DMS 273 treated with DMSO at 0.1 percent for 48 hours (cell line): ENCODE results near the gene LAMP5.

ENCODE experiments used
- DNase-seq: peaks from one replicate; lab custom pipeline; 2025; lab: John Stamatoyannopoulos, UW

Gene LAMP5, protein sequence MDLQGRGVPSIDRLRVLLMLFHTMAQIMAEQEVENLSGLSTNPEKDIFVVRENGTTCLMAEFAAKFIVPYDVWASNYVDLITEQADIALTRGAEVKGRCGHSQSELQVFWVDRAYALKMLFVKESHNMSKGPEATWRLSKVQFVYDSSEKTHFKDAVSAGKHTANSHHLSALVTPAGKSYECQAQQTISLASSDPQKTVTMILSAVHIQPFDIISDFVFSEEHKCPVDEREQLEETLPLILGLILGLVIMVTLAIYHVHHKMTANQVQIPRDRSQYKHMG

DNA sequence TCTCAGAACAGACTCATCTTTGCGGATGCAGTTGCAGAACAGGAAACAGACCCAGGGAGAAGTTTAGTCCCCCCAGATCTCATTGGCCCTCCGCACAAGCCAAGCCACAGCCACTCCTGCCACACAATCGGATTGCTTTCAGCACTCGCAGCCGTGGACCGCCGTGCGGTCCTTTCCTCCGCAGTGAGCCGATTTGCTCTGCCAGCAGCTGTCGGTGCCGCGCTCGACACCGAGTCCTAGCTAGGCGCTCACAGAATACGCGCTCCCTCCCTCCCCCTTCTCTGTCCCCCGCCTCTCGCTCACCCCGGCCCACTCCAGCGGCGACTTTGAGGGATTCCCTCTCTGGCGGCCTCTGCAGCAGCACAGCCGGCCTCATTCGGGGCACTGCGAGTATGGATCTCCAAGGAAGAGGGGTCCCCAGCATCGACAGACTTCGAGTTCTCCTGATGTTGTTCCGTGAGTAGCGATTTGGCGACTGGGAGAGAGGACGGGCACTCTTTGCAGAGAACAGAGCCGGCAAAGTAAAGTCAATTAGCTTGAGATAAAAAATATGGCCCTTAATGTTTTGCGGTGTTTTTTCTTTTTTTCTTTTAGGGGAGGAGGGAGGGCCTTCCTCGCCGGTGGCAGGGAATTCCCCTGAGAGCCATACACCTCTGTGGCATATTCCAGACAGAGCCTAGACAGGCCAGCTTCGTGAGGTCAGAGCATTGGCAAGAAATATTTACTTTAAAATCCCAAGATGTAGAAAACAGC is at the start of gene LAMP5:
TSS of gene LAMP5 (plus strand) at position 130 of the 753 bp plus-strand sequence. CDS start at position 393, 263 bp downstream.
- no peak for DNase-seq

DNA sequence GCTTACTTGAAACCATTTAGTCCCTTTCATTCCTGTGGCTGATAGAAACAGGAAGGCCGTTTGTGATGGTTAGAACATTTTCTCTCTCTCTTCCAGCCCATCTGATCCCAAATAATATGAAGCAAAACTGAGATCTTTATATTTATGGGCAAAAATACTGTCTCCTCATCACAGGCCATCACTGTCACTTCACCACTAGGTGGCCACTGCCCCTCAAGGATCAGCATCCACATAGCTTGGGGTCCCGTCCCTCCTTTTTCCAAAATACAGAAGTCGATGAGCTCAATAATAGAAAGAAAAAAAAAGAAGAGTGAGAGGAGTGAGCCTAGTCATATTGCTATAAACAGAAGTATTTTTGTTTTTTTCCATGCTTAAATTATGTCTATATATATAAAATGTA is 46.4 kb upstream of the LAMP5 start:
- DNase-seq, result no peak

DNA sequence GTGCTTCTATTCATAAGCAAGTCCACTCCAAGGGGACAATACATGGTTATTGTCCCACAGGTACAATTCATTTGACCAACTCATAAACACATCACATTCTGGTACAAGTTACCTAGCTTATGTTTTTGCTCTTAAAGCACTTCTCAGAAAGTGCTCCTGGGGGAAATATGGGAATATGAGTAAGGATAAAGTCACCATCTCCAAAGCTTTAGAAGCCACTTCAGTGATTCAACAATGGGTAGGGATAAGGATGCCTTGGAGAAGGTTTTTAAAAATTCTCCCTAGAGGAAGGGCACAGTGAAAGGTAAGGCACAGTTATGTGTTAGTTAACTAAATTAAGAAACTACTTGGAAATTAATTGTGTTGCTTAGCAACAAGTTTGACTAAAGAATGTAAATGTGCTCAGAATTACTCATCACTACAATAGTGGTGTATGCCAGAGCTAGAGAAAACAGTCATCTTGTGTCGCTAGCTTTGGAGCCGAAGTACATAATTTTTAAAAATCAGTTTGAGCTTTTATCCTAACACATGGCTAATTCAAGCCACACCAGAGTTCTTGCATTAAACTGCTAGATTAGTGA is 39.5 kb upstream of the LAMP5 start:
- no peak for DNase-seq

DNA sequence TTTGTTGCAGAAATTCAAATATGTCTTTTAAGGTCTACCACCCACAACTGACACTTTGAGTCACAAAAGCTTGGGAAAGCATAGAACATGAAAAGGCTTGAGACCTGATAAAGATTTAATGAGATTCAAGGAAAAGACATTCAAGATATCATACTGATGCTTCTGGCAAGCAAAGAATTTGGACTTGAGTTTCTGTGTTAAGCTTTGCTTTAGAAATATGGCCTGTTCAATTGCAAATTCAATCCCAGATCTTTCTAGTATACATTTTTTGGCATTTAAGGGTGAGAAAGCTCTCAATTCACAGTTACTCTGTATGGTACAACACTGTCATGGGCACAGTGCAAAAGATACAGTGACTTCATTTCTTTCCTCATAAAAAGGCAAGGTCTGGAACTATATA is 38.9 kb upstream of the LAMP5 start:
- DNase-seq, result no peak

DNA sequence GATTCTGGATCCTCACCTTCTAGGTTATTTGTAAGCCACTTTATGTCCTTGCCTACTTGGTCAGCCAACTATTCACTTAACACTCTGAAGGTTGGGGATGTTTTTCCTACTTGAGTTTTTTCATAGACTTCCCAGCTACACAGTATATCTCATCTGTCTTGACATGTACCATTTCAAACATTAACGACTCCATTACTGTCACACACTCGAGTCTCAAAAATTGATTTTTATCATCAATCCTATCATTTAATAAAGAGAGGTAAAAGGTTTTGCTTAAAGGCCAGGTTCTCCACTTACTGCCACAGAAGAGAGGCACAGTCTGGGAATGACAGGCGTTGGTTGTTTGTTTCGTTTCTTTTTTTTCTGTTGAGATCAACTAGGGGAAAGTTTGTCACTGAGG is 38.2 kb upstream of the LAMP5 start:
- DNase-seq, result no peak

DNA sequence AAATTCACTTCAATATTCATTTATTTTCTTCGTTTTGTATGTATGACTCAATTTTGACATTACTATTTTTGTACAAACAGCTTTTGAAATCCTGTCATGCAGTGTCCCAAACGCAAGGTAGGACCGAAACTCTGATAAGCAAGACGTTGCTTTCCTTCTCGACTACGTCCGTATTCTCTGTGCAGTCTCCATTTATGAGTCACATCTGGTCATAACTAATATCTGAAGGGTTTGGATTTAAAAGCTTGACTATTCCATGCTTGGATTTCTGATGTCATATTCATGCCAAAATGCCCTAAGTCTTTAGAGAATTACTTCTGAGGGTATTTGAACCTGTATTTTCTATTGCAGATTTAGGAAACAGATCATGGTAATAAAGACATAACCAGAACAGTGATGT is 37.8 kb upstream of the LAMP5 start:
- DNase-seq, result no peak

DNA sequence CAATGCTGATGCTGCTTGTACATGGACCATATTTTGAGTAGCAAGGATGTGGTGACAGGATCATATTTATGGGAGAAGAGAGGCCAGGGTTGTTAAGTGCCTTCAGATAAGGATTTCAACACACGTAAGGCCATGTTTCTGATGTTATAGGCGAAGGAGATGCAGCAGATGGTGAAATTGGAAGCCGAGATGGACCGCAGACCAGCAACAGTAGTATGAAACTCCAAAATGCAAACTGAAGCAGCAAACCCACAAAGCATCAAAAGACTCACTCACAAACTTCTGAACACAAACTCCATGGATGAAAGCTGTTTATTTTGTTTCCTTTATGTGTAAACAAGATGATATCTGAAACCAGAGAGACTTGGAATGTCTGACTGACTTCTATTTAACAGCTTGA is 35.6 kb upstream of the LAMP5 start:
- no peak for DNase-seq

DNA sequence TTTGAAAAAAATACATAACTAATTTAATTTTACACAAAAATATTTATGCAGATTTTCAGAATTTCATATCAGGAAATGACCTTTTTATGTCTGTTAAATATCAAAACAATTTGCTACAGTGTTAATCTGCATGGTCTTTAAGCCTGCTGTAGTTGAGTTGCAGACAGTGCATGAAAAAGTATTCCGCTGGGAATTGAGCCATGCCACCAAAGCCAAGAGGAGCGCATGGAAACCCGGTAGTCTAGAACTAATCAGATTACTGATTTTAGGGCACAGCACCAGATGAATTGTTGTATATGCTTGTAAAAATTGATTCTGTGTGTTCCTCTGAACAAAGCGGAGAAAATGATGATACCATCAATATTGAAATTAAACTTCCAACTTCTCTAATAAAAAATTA is 34.3 kb upstream of the LAMP5 start:
- no peak for DNase-seq

DNA sequence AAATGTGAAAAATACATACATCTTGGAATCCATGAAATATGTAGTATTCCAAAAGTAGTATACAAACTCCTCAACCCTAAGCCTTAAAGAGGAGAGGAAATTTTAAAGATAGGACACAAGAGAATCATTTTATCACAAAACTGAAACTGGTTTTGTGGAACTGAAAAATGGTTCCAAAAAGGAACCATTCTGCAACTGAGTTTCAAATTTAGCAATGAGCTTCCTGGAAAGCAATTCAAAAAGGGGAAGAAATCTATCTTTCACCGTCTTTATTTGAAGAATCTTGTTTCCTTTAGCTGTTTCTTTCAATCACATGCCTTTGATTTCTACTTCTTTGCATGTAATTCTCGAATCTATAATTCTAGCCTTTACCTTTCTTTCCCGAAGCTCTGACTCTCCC is 32.2 kb upstream of the LAMP5 start:
- no peak for DNase-seq

DNA sequence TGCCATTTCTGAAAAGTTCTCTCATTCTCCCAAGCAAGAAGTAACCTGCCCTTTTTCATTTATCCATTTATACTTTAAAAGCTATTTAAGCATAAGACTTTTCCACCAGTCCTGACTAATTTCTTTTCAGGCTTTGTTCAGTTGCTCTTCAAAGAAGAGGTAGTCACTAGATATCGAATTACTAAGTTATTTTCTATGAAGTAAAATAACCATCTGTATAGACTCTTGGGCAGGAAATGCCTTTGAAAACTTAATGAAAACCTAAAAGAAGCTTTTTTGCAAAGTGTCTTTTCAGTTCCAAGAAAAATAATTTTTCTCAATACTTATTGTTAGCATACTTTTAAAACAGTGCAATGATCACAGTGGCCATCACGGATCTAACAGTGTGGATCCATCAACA is 31.3 kb upstream of the LAMP5 start:
- peak; percentile 9 for DNase-seq

DNA sequence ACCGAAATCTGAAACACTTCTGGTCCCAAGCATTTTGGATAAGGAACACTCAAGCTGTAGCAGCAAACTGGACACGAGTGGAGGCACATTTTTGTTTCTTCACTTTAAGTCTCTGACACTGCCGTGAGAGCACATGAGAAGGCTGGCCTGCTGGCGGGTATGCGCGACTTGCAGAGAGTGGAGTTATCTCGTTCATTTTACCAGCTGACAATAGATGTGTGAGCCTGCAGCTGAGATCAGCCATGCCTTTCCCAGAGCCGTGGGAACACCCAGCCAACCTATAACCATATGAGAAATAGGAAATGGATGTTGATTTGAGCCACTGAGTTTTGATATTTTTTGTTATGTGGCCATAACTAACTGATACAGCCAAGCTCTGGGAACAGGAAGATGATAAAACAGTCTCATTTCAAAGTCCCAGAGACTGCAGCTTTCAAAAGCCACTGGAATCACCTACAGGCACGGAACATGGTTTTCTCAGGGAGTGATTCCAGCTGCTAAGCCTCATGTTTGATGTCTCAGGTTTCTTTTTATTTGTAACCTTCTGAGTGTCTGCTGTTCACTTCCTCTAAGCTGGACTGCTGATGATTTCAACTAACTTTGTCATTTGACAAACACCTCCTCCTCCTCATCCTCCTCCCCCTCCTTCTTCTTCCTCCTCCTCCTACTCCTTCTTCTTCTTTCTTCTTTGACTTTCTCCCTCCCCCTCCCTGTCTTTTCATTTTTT is 28.6 kb upstream of the LAMP5 start:
- no peak for DNase-seq

DNA sequence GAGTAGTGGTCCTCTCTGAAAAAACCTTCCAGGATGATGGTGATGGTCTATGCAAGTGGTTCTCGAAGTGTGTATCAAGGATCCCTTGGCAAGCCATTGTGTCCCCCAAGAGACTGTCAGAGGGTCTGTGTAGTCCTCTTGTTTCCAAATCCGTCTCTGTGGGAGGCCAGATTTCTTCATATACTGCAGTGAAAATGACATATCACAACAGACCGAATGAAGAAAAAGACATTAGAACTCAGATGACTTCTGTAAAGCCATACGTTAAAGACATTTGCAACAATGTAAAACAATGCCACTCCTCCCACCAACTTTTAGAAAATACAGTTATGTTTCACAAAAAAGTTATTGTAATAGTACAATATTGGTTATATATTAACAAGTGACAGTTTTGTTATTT is 27.2 kb upstream of the LAMP5 start:
- no peak for DNase-seq

DNA sequence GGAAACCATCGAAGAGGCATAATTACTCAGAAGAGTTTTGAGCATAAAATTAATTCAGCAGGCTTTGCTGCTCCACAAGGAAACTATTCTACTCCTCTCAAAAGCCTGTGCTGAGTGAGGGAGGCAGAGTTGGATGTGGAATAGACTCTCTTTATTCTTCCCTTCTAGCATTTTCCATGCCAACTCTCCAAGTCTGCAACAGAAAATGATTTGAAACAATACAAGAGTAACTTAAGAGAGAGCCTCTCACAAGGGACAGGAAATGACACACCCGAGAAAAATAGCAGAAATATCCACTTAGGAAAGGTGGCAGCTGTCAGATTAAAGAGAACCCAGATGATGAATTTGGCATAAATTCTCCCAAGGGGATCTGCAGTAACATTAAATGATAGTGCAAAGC is 26.3 kb upstream of the LAMP5 start:
- no peak for DNase-seq

DNA sequence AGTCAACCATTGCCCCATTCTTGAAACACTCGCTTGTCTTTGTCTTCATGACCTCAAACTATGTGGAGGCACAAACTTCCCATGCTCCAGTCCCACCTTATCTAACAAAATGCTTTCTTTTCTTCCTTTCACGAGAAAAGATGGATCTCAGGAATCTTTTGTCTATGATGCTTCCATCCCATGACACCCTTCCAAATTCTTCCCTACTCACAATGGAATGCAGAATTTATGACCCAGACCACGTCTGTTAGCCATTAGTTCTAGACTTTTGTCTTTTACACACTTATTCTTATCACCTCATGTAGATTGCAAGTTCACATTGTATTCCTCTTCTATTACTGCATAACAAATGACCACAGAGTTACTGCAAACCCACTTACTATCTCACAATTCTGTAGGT is 24.2 kb upstream of the LAMP5 start:
- DNase-seq, result no peak

DNA sequence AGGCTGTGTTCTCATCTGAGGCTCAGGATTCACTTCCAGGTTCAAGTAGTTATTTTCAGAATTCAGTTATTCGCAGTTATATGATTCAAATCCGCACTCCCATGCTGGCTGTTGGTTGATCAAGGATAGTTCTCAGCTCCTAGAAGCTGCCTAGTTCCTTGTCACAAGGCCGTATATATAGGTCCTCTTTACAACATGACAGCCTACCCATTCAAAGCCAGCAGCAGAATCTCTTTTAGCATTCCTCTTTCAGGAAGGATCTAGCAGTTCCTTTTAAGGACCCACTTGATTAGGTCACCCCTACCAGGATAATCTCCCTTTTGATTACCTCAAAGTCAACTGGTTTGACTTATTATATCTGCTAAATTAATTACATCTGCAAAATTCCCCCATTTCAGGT is 23.8 kb upstream of the LAMP5 start:
- DNase-seq, result no peak

DNA sequence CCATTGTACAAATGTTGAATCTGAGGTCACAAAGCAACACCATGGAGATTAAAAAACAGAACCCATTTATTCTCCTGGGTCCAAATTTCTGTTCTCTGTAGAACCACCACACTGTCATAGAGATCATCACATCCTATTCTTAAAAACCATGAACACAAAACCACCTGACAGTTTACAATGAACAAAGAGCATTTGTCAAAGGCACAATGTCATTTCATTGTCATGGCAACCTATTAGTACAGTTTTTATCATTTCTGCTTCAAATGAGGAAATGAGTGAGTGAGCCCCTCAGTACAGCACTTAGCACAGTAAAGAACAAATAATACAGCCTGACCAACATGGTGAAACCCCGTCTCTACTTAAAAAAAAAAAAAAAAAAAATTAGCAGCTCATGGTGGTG is 23.1 kb upstream of the LAMP5 start:
- DNase-seq, result no peak

DNA sequence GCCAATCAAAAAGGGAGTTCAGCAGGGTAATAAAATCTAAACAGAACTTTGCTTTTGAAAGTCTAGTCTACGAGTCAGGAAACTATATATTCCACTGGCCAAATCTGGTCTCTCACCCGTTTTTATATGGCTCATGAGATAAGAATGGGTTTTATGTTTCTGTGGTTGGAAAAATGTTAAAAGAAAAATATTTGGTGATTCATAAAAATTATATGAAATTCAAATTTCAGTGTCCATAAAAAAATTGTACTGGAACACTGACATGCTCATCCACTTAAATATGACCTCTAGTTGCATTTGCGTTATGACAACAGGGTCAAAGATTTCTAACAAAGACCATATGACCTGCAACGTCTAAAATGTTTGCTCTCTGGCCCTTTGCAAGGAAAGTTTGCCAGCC is 22.3 kb upstream of the LAMP5 start:
- DNase-seq, result no peak

DNA sequence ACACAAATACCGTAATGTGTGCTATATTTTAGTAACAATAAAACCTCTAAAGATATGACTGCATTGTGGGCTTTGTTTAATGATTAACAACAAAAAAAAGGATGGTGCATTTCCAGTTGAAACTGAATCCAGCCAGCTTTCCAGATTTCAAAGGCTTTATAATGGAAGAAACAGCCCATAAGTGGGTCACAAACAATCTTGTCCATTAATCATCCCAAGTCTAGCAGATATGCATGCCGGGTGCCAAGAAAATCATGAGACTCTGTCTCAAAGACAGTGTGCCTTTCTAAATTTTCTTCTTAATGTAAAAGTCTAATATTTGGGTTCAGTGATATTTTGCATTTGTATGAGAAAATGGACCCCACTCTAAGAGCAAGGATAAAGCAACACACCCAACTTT is 20.6 kb upstream of the LAMP5 start:
- DNase-seq, result no peak

DNA sequence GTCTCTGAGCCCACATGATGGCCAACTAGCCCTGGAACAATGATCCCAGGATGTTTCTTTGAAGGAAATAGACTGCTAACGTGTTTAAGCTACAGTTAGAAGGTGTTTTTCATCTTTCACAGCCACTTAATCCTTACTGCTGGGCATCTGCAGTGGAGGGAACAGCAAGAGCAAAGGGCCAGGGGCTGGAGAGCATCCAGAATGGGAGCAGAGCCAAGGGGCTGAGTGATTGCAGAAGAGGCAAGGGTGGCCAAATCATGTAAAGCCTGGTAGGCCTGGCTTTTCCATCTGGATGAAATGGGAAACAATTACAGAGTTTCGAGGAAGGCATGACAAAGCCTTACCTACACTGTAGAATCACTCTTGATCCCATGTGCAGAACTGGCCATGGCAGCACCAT is 18.7 kb upstream of the LAMP5 start:
- DNase-seq, result no peak

DNA sequence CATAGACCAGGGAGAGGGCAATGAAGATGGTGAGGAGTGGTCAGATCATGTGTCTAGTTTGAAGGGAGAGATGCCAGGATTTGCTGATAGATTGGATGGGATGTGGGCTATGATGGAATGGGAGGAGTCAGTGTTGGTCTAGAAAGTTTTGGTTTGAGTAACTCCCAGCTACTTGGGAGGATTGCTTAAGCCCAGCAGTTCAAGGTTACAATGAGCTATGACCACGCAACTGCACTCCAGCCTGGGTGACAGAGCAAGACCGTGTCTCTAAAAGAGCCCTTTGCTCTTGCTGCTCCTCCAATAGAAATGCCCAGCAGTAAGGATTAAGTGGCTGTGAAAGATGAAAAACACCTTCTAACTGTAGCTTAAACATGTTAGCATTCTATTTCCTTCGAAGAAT is 18.2 kb upstream of the LAMP5 start:
- DNase-seq, result no peak

DNA sequence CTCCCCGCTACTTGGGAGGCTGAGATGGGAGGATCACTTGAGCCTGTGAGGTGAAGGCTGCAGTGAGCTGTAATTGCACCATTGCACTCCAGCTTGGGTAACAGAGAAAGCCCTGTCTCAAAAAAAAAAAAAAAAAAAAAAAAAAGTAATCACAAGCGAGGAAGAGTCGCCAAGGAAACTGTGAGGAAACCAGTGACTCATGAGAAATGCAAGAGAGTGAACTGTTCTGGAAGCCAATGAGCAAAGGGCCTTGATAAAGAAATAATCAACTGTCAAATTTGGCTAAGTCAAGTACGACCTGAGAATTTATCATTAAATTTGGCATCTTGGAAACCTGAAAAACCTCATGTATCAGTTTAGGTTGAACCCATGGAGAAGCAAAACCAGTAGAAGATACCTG is 16.1 kb upstream of the LAMP5 start:
- DNase-seq, result no peak

DNA sequence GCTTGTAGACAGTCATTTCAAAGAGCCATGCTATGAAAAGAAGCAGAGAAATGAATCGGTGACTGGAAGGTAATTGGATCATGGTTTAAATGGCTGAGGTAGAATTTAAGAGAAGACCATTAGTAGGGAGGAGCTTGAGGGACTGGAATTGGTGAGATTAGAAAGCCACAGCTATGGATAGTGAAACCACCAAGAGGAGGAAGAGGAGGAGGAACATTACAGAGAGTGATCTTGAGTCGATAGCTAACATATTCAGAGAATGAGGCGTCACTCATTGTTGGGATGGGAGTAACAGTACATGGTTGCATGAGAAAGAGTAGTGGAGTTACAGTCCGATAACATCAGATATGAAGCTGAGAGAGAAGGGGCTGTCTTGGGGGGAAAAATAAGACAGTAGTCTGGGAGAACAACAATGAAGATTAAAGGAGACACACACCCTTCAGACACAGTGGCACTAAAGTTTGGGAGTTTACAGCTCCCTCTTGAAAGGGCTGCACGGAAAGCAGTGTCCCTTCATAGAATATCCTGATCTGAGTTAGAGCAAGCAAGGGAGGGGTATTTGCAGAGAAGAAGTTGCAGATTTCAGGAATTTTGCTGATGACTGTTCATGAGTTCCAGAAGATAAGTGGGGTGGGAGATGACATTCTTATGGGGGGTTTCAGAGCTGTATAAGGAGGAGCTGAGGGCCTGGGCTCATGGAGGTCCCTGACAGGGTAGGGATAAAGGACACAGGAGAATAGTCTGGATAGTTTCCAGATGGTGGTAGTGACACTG is 15.1 kb upstream of the LAMP5 start:
- DNase-seq, result no peak
